DOHH2 (cell line): ENCODE data around the gene SHLD2.
"Not testable (repeated sequence)": the region's sequence is repeated elsewhere in the genome, so short reads cannot be mapped to it uniquely, and the experiment has no call there.

ENCODE experiments used
- CTCF ChIP-seq: fragments of 200-600 bp; sonication (generic); IDR thresholded peaks from one replicate; pipeline ENCODE4 v1.5.1; 2014; ENCODE audit warnings: antibody characterized with exemption, mild to moderate bottlenecking, low read depth, low read length; ENCODE audit not compliant: poor library complexity, severe bottlenecking
- EZH2phosphoT487 ChIP-seq: fragments of 200-600 bp; sonication (generic); IDR thresholded peaks from 2 replicates; pipeline ENCODE4 v1.6.1; 2017; ENCODE audit warnings: borderline replicate concordance, mild to moderate bottlenecking, antibody characterized with exemption, low read length, moderate library complexity, mixed read lengths

- not testable (repeated sequence) for TF ChIP-seq CTCF, EZH2phosphoT487
Observed at GRCh38 chr10:87143109-87143418, 48.1 kb downstream of the SHLD2 start.
